Thyroid gland (tissue), 4 donors: ENCODE results near the gene RAB3IP. TPM values are rescaled to one million over a fixed set of nuclear protein-coding genes. Genes with fewer than 3 reads are reported as not detected.

Source experiments
- DNase-seq, 2 donors: peaks; one replicate each; pipeline ENCODE4 v3.0.0-alpha.2; 2019
- H3K27ac ChIP-seq, 3 donors: fragments of 200-600 bp; sonication (generic); 1 replicate in 2 of 3; 2 replicates in 1 of 3; pipeline ENCODE4 v1.5.1; 2016 to 2019; ENCODE audit warnings: mild to moderate bottlenecking in 1 of 3, moderate library complexity in 1 of 3
- H3K27me3 ChIP-seq: fragments of 200-600 bp; sonication (generic); one replicate; pipeline ENCODE4 v1.5.1; 2019
- H3K36me3 ChIP-seq, 2 donors: fragments of 200-600 bp; sonication (generic); one replicate each; pipeline ENCODE4 v1.5.1; 2016 to 2019
- H3K4me1 ChIP-seq, 2 donors: fragments of 200-600 bp; sonication (generic); one replicate each; pipeline ENCODE4 v1.5.1; 2017 to 2019
- H3K4me3 ChIP-seq, 3 donors: fragments of 200-600 bp; sonication (generic); replicated peaks in 1 of 3; 1 replicate in 2 of 3; 2 replicates in 1 of 3; pipeline ENCODE4 v1.5.1; 2016; ENCODE audit warnings: mild to moderate bottlenecking in 1 of 3
- H3K9me3 ChIP-seq: fragments of 200-600 bp; sonication (generic); one replicate; pipeline ENCODE4 v1.5.1; 2017
- POLR2A ChIP-seq, 2 donors: fragments of 450-650 bp; IDR thresholded peaks; one replicate each; pipeline ENCODE4 v1.6.1; 2017; ENCODE audit warnings: antibody characterized with exemption in 2 of 2, mild to moderate bottlenecking in 2 of 2, moderate library complexity in 1 of 2
- WGBS, 2 donors: methylation state at CpG; one replicate each; pipeline ENCODE4 v1.1.5; 2017; 5-methylcytosine and 5-hydroxymethylcytosine counted together
- intact Hi-C: fragments of 100-400 bp; cut with DNase I; formaldehyde crosslinking; loops from one replicate; pipeline ENCODE4 v1.15.1; 2023
- total RNA-seq, 4 donors: library from RNA; depleted of rRNA; stranded (reverse); fragments of >200 nt; gene quantifications; one replicate each; pipeline ENCODE4 v1.2.3, GENCODE V29; 2016
- TF ChIP-seq, protein P1 (sequence below), 6 experiments: fragments of 200-600 bp in 3 of 6; fragments of 450-650 bp in 3 of 6; sonication (generic) in 3 of 6; IDR thresholded peaks; one replicate each; pipeline ENCODE4 v1.5.1; 2016 to 2019; ENCODE audit warnings: antibody characterized with exemption in 6 of 6, mild to moderate bottlenecking in 2 of 6, inconsistent platforms in 1 of 6, moderate library complexity in 1 of 6

Gene RAB3IP
- total RNA-seq, 4 donors from 2014 or later, result 25.2 to 74.7 (median 34.7) TPM

DNA sequence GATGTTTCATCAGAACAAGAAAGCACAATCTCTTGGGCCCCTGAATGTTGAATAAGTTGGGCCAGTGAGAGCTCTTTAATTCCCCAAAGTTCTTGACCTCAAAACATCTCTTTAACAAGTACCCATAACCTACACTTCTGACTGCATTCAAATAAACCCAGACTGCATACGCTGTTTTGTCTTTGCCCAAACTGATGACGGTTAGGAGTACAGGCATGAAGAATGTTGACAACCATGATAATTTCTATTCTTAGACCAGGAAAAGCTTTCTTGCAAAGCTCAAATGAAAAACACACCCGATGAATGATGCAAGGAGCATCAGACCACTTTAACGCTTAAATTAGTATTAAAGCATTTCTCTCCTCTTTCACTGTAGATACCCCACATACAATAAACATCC is 11.7 kb upstream of the RAB3IP start:
- Histone ChIP-seq H3K4me3 (no peak overlapping the region), H3K27ac (no peak overlapping the region), H3K4me1 (no peaks in the 10 kb centered on the region), H3K36me3 (no peaks in the 10 kb centered on the region), H3K9me3 (no peaks in the 10 kb centered on the region), H3K27me3 (no peaks in the 10 kb centered on the region)
- no peak for DNase-seq
- WGBS, 2 donors, result 73 to 74% methylated on average over 4 of the region's 4 CpGs
- intact Hi-C loops, result no loop called here
- TF ChIP-seq, protein P1, sequence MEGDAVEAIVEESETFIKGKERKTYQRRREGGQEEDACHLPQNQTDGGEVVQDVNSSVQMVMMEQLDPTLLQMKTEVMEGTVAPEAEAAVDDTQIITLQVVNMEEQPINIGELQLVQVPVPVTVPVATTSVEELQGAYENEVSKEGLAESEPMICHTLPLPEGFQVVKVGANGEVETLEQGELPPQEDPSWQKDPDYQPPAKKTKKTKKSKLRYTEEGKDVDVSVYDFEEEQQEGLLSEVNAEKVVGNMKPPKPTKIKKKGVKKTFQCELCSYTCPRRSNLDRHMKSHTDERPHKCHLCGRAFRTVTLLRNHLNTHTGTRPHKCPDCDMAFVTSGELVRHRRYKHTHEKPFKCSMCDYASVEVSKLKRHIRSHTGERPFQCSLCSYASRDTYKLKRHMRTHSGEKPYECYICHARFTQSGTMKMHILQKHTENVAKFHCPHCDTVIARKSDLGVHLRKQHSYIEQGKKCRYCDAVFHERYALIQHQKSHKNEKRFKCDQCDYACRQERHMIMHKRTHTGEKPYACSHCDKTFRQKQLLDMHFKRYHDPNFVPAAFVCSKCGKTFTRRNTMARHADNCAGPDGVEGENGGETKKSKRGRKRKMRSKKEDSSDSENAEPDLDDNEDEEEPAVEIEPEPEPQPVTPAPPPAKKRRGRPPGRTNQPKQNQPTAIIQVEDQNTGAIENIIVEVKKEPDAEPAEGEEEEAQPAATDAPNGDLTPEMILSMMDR (IDR thresholded peaks at IDR 0.05), result no peak
- no peak for TF ChIP-seq POLR2A (IDR thresholded peaks at IDR 0.05)

DNA sequence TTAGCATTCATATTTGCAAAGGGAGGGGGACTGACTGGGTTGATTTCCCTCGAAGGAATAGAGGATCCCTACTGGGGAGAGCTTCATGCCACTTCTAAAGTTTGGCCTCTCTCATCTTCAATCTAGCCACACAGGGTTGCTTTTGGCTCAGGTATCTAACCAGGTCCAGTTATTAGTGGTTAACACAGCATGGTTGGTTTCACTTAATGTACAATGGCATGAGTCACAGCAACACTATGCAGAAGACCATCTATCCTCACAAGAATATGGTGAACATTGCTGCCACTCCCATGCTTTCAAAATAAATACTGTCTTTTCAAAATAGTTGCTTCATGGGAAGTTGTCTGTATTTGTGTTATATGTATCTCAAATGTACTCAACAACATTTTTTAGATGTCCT is 6.6 kb upstream of the RAB3IP start:
- no peak overlapping the region for H3K27ac ChIP-seq
- H3K4me3 ChIP-seq, result no peak overlapping the region
- H3K27me3 ChIP-seq, result no peaks in the 10 kb centered on the region
- TF ChIP-seq, protein P1 (IDR thresholded peaks at IDR 0.05), result no peak
- no peak for TF ChIP-seq POLR2A (IDR thresholded peaks at IDR 0.05)
- DNase-seq, result no peak
- H3K36me3 ChIP-seq, result no peaks in the 10 kb centered on the region
- no peaks in the 10 kb centered on the region for H3K4me1 ChIP-seq
- intact Hi-C loops, result loop anchor here (10.0 kb wide), 1 partner anchor 147 kb away; the partner anchor contains the start of gene CCT2
- 65 to 71% methylated on average over 1 of the region's 1 CpG for WGBS, 2 donors
- H3K9me3 ChIP-seq, result no peaks in the 10 kb centered on the region

DNA sequence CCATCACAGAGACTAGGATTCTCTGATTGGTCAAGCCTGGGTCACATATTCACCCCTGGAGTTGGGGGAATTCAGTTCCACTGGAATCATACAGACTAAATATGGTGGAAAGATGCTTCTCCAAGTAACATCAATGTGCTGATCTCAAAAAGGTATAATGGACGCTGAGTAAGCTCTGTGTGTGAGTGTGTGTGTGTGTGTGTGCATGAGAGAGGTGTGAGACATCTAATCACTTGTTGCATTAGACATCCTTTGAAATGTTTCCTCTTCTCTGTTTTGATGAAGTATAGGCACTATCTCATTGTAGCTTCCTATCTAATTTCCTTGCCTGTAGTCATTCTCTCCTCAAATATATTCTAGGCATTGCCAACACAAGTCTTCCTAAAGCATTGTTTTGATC is 5.0 kb upstream of the RAB3IP start:
- intact Hi-C loops, result loop anchor here (10.0 kb wide), 1 partner anchor 149 kb away; the partner anchor contains the start of gene CCT2
- Histone ChIP-seq H3K27me3 (no peaks in the 10 kb centered on the region), H3K4me1 (peaks cover 0 to 4% of the 10 kb centered on the region in 2 donors), H3K27ac (no peak overlapping the region), H3K4me3 (no peak overlapping the region), H3K36me3 (no peaks in the 10 kb centered on the region), H3K9me3 (no peaks in the 10 kb centered on the region)
- WGBS, 2 donors, result 60 to 79% methylated on average over 1 of the region's 1 CpG
- TF ChIP-seq POLR2A (IDR thresholded peaks at IDR 0.05), result no peak
- TF ChIP-seq, protein P1 (IDR thresholded peaks at IDR 0.05), result no peak
- no peak for DNase-seq

DNA sequence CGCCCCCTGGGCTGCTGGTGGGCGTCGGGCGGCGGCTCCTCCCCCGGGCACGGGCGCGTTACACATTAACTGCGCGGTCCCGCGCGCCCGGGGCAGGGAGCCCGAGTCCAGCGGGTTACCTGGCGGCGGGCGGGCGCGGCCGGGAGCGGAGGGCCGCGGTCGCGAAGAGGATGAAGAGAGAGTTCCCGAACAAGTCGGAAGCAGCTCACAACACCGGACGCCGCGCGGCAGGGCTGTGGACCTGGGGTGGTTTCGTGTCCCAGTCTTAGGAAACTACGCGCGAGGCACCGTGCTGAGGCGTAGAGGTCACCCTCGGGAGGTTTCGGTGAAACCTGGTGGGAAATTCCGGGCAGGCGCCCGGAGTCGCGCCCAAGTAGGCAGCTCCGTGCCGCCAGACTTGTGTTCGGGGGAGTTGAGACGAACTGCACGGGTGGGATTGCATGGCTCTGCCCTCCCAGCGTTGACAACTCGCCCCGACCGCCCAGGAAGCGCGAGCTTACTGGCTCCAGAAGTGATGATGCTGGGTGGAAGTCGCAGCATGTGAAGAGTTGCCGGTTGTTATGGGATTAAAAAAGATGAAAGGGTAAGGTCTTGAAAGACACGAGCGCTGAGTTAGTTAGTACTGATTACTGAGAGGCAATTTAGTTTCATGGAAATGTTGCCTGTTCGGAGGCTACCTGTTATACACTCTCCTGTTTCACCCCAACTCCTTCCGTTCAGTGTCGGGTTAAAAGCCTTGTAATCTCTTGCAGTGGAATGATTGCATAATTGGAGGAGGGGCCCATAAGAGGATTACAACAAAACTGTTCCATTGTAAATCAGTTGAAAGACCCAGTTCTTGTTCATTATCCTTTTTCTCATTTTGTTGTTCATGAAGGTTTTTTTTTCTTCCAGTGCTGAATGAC is 879 bp downstream of the RAB3IP start:
- no peaks in the 10 kb centered on the region for H3K27me3 ChIP-seq
- H3K9me3 ChIP-seq, result no peaks in the 10 kb centered on the region
- H3K27ac ChIP-seq, result peak overlapping the region; percentile 81 to 89 (median 87)
- H3K4me1 ChIP-seq, result peaks cover 8 to 11% of the 10 kb centered on the region in 2 donors
- TF ChIP-seq, protein P1 (IDR thresholded peaks at IDR 0.05), result no peak
- no peak for TF ChIP-seq POLR2A (IDR thresholded peaks at IDR 0.05)
- peak; percentile 57 to 65 for DNase-seq
- intact Hi-C loops, result loop anchor here (10.0 kb wide), 1 partner anchor 155 kb away; the partner anchor contains the start of gene CCT2
- 0 to 1% methylated on average over 34 to 50 of the region's 66 CpGs for WGBS, 2 donors
- no peaks in the 10 kb centered on the region for H3K36me3 ChIP-seq
- H3K4me3 ChIP-seq, result peak overlapping the region; percentile 54 to 96 (median 88)

DNA sequence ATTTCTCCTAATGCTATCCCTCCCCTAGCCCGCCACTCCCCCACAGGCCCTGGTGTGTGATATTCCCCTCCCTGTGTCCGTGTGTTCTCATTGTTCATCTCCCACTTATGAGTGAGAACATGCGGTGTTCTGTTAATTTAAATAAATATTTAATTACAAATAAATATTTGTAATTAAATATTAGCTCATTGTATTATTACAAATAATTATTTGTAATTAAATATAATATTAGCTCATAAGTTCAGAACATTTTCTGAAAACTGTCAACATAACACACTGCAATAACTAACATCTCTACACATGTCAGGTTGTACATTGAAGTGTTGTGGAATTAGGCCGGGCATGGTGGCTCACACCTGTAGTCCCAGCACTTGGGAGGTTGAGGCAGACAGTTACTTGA is 5.4 kb downstream of the RAB3IP start:
- no peaks in the 10 kb centered on the region for H3K9me3 ChIP-seq
- 82 to 98% methylated on average over 4 of the region's 4 CpGs for WGBS, 2 donors
- intact Hi-C loops, result no loop called here
- no peaks in the 10 kb centered on the region for H3K36me3 ChIP-seq
- H3K4me1 ChIP-seq, result peaks cover 7 to 8% of the 10 kb centered on the region in 2 donors
- H3K27me3 ChIP-seq, result no peaks in the 10 kb centered on the region
- H3K4me3 ChIP-seq, result no peak overlapping the region
- TF ChIP-seq, protein P1 (IDR thresholded peaks at IDR 0.05), result no peak
- TF ChIP-seq POLR2A (IDR thresholded peaks at IDR 0.05), result no peak
- no peak for DNase-seq
- H3K27ac ChIP-seq, result no peak overlapping the region
